Measurements from ENCODE around the gene ZNRF2. TPM values are rescaled to one million over a fixed set of nuclear protein-coding genes. Genes with fewer than 3 reads are reported as not detected.

Gene ZNRF2
- total RNA-seq = 4.8 and 6.5 TPM in 2 replicates

DNA sequence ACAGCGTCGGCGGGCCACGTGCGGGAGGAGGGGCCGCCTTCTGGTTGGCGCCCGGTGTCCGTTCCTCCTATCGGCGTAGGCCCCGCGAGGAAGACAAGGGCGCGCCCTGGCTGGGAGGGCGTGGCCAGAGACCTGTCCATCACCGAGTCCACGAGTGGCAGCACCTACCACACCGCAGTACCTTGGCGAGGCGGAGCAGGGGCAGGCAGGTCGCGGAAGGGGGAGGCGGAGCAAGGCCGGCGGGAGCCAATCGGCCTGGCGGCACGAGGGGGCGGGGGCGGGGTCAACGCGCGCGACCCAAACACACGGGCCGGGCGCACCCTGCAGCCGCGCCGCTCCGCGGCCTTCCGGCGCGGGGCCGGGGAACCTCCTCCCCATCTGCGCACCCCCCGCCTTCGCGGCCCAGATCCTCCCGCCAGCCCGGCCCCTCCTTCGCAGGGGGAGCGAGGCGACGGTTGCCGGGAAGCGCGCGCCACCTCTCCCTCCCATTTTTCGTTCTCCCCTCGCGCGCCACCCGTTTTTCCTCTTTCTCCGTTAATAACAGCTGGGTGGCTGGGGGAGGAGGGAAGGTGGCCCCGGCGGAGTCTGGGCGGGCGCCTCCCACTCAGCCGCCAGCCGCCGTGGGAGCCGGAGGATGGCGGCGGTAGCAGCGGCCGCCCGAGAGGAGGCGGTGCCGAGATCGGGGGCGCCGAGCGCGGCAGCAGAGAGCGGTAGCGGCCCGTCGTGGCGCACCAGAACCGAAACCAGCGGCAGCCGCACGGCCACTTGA, at the start of gene ZNRF2:
Gene ZNRF2 (plus strand): TSS at position 300 of the 769 bp plus-strand sequence. CDS start 761 bp downstream, outside the sequence.
- peak within 1 kb of the TSS; percentile 57 for H3K4me3 ChIP-seq (ENCODE audit: low read depth, low read length)
- DNase-seq (ENCODE audit: low read depth) = peak; percentile 98
- TF ChIP-seq CTCF (IDR thresholded peaks at IDR 0.05; ENCODE audit: insufficient read depth, low read depth, low read length) = peak; percentile 38

DNA sequence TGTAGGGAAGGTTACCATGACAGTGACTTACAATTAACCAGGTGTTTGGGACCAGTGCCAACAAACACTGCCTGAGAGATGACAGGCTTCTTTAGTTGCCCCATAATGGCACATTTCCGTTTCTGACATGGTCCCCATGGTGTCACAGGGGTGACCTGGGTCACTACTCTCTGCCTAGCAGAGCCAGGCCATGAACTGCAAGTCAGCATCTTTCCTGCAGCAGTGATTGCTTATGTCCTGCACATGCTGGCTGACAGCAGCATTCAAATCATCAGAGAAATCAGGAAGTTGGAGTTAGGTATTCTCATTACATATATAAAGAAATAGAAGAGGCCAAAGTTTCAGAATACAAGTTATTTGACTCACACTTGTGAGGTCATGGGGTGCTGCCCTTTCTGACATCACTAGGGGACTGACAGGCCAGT, 47.1 kb upstream of the ZNRF2 start:
- DNase-seq (ENCODE audit: low read depth) = no peak
- H3K4me3 ChIP-seq (ENCODE audit: low read depth, low read length) = no peak overlapping the region
- TF ChIP-seq CTCF (IDR thresholded peaks at IDR 0.05; ENCODE audit: insufficient read depth, low read depth, low read length) = no peak

- DNase-seq (ENCODE audit: low read depth) = no peak
- no peak for TF ChIP-seq CTCF (IDR thresholded peaks at IDR 0.05; ENCODE audit: insufficient read depth, low read depth, low read length)
Observed at GRCh38 chr7:30238721-30239441, 45.5 kb upstream of the ZNRF2 start.

DNA sequence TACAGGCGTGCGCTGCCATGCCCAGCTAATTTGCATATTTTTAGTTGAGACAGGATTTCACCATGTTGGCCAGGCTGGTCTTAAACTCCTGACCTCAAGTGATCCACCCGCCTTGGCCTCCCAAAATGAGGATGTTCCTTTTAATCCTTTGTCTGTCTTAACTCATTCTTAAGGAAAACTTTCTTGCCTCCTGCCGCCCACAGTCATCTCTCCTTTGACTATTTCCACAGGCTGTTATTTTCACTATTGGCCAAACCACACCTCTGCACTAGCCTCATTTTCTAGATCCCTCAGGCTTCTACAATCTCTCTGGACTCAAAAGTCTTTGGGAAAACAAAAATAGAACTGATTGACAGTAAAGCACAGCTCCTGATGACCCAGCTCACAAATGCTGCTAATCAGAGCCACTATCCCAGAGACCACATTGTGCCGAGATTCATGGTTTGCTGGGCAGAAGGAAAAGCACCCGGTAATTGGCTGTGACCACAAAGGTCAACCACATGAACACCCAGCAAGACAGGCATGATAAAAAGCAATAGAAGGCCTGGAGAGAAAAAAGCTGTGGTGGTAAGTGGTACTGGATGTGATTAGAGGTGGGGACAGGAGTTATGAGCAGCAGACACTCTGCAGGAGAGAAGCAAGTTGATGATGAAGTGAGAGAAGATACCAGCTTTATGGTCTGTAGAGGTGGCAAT, 44.1 kb upstream of the ZNRF2 start:
- DNase-seq (ENCODE audit: low read depth) = no peak
- no peak for TF ChIP-seq CTCF (IDR thresholded peaks at IDR 0.05; ENCODE audit: insufficient read depth, low read depth, low read length)
- no peak overlapping the region for H3K4me3 ChIP-seq (ENCODE audit: low read depth, low read length)

More at GRCh38 chr7:30238721-30239441, 45.5 kb upstream of the ZNRF2 start:
- H3K4me3 ChIP-seq (ENCODE audit: low read depth, low read length) = no peak overlapping the region

- TF ChIP-seq CTCF (IDR thresholded peaks at IDR 0.05; ENCODE audit: insufficient read depth, low read depth, low read length) = no peak
Observed at GRCh38 chr7:30241767-30242166, 42.6 kb upstream of the ZNRF2 start.

DNA sequence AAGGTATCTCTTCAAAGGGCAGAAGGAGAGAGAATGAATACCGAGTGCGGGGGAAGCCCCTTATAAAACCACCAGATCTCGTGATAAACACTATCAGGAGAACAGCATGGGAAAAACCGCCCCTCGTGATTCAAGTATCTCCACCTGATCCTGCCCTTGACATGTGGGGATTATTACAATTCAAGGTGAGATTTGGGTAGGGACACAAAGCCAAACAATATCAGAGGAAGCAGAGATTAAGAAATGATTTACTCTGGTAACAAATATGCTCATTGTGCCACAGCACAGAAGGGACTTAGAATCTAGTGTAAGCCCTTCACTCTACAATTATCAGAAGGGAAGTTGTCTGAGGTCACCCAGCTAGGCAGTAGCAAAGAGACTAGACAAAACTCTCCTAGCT, 40.1 kb upstream of the ZNRF2 start:
- H3K4me3 ChIP-seq (ENCODE audit: low read depth, low read length) = no peak overlapping the region
- DNase-seq (ENCODE audit: low read depth) = no peak
- no peak for TF ChIP-seq CTCF (IDR thresholded peaks at IDR 0.05; ENCODE audit: insufficient read depth, low read depth, low read length)

More at GRCh38 chr7:30241767-30242166, 42.6 kb upstream of the ZNRF2 start:
- no peak for DNase-seq (ENCODE audit: low read depth)
- H3K4me3 ChIP-seq (ENCODE audit: low read depth, low read length) = no peak overlapping the region

All from fibroblast of villous mesenchyme (primary cell).